GM21528 (cell line): ENCODE results near the gene MPZL2.

Experiments
- ATAC-seq: cut with Tn5 transposase; IDR thresholded peaks from one replicate; pipeline ENCODE4 v1.9.1; 2021; ENCODE audit warnings: mild to moderate bottlenecking, moderate library complexity; ENCODE audit not compliant: unreplicated experiment, low FRiP score

Gene MPZL2

DNA sequence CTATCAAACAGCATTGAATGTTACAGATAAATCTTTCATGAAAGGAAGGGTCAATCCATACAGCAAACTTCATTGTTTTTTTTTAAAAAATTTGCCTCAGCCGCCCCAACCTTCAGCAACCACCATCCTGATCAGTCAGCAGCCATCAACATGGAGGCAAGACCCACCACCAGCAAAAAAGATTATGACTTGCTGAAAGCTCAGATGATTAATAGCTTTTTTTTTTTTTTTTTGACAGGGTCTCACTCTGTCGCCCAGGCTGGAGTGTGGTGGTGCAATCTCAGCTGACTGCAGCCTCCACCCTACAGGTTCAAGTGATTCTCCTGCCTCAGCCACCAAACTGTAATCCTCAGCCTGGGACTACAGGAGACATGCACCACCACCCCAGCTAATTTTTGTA is 22.4 kb upstream of the MPZL2 start:
- no peak for ATAC-seq

GRCh38 chr11:118283756-118284350 is 19.8 kb upstream of the MPZL2 start:
- no peak for ATAC-seq

- no peak for ATAC-seq
Measured at GRCh38 chr11:118283037-118283636, 19.0 kb upstream of the MPZL2 start.

DNA sequence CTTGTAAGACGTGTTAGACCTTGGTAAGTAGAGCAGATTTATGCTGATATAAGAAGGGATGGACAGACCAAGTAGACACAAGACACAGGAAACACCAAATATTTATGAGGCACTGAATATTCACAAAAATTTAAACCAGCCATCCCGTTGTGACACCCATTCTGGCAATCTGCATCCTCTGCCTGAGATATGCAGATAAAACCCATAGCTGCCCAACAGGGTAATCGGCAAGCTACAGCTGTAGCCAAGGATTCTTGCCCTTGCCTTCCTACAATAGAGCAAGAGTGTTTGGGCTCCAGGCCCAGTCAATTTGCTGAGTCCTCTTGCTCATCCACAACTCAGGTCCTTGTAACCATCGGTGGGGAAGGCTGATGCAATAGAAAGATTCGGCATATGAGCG is 18.5 kb upstream of the MPZL2 start:
- no peak for ATAC-seq

DNA sequence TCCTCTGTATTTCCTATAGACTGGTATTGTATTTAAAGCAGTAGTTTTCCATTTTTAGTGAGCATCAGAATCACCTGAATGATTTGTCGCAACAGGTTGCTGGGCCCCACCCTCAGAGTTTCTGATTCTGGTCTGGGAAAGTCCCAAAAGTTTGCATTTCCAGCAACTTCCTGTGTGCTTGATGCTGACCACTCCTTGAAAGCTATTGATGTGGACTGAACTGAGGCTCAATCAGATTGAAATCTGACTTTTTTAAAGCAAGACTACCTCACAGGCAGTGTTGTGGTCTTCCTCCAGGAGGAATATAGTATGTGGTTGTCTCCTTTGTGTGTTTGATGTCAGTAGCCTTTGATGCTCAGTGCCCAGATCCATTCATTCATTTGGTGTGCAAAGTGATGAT is 17.2 kb upstream of the MPZL2 start:
- ATAC-seq = no peak

GRCh38 chr11:118277312-118277711 is 13.2 kb upstream of the MPZL2 start:
- ATAC-seq = no peak

DNA sequence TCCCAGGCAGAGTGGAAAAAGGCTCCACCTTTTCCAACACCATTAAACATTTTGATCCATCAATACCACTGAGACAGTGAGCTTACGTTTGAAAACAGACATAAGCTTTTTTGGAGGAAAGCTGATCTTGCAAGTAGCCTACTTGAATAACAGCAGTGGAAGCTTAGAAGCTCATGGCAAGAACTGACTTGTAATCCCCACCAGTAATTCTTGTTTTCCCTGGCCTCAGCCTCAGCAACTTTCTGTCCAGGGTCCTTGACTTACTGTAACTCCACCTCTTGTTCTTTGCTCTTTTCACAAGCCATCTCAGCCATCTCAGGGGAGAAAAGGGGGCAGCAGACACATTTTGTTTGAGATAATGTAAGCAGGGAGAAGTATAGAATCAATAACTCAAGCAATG is 12.3 kb upstream of the MPZL2 start:
- ATAC-seq = no peak

GRCh38 chr11:118275176-118275575 is 11.1 kb upstream of the MPZL2 start:
- ATAC-seq = no peak

GRCh38 chr11:118274186-118274585 is 10.1 kb upstream of the MPZL2 start:
- no peak for ATAC-seq

DNA sequence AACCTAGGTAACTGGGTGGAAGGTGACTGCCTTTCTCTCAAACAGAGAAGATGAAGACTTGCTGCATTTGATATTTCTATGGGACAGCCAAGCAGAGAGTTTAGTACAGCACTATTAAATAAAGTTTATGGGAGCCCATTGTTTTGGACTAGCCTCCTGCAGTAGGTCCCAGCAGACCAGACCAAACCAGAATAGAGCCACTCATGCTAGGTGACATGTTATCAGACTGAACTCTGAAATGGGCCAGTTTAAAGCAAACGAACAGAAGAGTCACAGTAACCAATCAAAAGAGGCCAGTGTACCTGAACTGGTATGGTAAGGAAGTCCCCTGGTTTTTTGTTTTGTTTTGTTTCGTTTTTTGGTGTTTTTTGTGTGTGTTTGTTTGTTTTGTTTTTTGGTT is 7.9 kb upstream of the MPZL2 start:
- ATAC-seq = no peak

GRCh38 chr11:118267486-118267885 is 3.4 kb upstream of the MPZL2 start:
- ATAC-seq = no peak

DNA sequence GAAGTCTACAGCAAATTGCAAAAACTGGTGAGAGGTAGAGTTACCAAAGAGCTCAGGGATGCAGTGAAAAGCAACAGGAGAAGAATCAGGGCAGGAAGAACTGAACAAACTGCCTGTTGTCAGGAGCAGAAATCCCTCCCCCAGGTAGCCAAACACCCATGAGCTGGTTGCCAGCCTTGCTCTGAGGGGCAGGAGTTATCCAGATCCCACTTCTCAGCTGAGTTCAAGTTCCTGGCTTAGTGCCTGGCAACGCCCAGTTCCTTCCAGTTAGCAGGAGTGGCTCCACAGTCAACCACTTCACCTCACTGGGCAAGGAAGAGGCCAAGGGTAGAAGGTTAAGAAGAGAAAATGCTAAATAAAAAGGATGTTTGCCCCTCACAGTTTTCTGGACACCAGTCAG is 1.9 kb upstream of the MPZL2 start:
- ATAC-seq = no peak

DNA sequence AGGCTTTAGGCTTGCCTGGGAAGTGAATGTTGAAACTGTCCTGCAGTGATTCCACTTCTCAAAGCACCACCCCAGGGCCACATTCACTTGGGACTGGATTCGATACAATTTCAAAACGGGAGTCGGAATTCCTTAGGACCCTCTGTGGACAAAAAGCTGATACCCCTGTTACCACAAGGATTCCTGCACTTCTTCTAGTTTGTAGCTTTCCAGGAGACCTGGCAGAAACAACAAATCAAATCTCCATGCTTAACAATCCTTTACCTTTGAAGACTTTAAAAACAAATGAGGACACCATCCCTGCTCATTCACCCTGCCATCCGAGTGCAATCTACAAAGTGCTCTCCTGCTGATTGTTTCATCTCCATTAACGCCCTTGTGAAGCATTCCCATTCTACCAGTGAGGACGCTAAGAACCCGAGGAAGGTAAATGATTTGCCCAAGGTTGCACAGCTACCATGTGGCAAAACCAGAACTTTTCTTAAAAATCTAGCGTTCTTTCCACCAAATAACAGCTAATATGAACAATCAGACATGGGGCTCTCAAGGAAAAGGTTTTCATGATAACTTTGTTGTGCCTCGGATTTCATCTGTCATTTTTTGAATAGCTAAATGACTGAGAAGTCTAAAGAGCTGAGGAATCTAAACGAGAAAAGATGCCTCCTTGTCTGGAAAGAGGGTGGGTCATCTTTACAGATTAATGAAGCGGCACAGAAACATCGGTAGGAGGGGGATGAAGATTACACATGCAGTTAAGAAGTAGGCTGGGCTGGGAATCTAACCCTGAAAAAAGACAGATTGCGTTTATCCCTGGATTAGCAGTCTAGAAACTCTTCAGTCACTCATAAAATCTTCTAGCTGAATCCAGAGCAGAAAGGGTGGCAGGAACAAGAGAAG is 720 bp upstream of the MPZL2 start:
- no peak for ATAC-seq

DNA sequence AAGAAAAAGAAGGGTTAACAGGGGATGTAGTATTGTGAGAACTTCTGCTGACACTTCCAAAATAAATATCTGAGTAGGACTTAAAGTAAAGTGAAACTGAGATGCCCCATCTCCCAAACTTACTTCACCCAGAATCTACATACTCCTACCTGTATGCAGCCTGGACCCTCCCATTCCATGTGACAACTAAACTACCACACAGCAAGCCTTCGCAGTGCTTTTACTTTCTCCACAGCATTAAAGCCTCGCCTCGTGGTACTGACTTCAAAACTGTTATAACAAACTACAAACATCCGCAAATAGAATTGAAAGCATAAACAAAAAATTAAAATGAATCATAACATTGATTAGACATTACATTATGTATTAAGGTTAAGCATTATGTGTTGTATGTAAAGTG is 985 bp downstream of the MPZL2 start:
- no peak for ATAC-seq

DNA sequence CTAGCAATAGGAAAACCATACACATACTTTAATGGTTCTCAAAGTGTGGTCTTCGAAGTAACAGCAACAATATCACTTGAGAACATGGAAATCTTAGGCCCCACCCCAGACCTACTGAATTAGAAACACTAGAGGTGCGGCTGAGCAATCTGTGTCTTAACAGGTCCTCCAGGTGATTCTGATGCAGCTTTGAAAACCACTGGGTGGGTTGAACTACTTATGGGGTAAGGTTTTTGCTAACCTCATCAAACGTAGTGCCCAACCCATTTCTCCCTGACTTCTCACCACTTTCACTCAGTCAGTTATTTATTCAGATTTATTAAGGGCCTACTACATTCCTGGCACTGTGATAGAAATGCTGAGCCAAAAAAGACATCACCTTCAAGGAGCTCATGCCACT is 3.7 kb downstream of the MPZL2 start:
- ATAC-seq = no peak

GRCh38 chr11:118259138-118259537 is 5.0 kb downstream of the MPZL2 start:
- ATAC-seq = no peak

DNA sequence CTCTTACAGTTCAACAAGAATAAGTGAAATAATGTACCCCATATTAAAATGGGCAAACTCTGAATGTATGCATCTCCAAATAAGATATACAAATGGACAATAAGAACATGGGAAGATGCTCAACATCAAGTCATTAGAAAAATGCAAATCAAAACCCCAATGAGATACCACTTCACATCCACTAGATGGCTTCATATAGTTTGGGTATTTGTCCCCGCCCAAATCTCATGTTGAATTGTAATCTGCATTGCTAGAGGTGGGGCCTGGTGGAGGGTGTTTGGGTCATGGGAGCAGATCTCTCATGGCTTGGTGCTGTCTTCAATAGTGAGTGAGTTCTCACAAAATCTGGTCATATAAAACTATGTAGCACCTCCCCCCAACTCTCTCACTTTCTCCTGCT is 5.7 kb downstream of the MPZL2 start:
- no peak for ATAC-seq

GRCh38 chr11:118252688-118253087 is 11.4 kb downstream of the MPZL2 start:
- ATAC-seq = peak; percentile 25

- ATAC-seq = peak; percentile 78
Measured at GRCh38 chr11:118251858-118252652, 12.0 kb downstream of the MPZL2 start, which contains the start of gene MPZL3. Gene MPZL3 (minus strand): TSS chr11:118252365. CDS start chr11:118252294, 71 bp downstream.

DNA sequence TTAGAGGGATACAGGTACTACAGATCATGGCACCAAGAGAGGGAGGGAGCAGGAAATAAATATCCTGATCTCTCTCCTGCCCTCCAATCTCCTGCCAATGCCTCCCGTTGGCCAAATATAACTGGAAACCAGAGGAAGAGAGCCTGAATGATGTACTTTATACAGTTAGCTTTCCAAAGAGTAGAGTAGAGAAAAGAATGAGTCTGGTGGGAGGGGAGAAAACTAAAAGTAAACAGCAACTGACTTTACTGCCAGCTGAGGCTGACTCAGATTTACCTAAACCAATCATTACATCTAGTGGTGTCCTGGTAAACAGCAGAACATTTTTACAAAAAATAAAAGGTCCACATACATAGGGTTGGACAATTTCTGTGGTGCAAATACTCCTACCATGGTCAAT is 17.1 kb downstream of the MPZL2 start:
- ATAC-seq = no peak
